Inferior parietal cortex (tissue), 1 donor: ENCODE data around the gene CEBPE.

ENCODE experiments used
- DNase-seq: peaks from one replicate; pipeline ENCODE4 v3.0.0-alpha.2; 2016; ENCODE audit errors: extremely low spot score

Gene CEBPE

DNA sequence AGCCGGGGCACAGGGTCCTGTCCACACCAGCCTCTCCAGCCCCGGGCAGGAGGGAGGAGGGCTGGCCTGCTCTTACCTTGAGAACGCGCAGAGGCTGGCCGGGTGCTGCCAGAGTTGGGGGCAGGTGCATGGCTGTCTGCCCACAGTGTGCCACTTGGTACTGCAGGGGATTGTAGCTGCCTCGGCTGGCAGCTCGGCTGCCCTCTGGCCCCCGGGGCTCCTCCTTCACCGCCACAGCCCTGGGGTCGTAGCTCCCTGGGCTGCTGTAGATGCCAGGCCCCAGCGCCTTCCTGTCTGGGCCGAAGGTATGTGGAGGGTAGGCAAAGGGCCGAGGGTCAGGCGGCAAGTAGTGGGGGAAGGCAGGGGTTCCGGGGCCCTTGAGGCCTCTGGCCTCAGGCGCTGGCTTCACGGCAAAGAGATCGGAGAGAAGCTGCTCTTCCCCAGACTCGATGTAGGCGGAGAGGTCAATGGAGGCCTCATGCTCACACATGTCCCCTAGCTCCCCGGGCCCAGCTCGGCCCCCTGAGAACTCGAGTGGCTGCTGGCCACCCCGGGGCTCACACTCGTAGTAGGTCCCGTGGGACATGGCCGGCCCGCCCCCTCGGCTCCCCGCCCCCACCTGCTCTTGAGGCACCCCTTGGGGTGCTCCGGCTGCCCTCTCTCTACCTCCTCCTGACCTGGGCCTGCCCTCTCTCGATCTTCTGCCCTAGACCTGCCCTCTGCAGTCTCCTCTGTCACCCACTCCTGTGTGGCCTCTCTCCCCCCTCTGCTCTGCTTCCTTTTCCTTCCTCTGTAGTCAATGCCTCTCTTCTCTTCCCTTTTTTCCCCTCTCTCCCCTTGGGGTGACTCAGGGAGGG is at the start of gene CEBPE:
CEBPE (minus strand) TSS at position 750 of the 857 bp plus-strand sequence; CDS start at position 586, 164 bp downstream.
- DNase-seq, result no peak

DNA sequence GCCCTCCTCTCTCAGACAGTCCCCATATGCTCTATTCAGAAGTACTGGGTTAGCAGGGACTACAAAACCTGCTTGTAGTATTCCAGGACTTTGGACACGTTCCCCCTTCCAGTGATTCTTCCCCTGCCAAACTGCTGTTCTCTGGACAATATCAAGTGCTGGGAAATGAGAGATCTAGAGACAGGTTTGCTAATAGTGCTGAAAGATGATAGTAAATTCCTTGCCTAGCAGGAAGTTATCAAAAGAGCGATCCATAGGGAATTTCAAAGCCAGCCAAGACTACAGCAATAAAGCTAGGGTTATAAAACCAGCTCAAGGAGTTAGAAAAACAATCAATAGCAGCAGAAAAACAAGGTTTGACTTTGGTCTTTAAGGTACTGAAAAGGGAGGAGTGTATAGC is 49.2 kb upstream of the CEBPE start:
- no peak for DNase-seq

DNA sequence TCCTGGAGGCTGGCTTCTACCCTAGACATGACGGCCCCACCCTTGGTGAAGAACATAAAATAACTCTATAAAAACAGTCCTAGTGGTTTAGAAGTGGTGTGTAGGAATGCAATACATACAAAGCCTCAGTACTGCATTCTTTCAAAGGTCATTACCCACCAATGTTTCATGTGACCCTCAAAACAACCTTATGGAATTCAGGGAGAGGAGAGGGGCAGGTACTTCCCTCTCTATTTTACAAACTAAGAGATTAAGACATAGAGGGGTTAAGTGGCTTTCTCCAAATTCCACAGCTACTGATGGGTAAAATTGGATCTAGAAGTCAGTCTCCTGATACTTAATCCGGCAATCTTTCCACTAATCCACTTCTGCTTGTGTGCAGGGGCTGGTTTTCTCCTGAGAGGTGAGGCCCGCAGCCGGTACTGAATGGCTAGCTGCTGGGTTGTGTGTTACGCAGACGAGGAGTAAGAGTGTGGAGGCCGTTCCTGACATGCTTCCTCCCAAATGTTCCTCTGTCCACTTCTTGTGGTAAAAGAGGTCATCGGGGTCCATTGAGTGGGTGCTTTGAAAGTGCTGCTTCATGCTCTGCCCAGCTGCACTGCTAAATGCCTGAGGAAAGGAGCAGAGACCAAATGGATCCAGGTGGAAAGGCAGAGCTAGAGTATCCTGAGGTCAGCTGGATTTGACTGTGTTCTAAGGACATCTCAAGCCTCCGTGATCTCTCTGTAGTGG is 48.2 kb upstream of the CEBPE start:
- DNase-seq, result no peak

DNA sequence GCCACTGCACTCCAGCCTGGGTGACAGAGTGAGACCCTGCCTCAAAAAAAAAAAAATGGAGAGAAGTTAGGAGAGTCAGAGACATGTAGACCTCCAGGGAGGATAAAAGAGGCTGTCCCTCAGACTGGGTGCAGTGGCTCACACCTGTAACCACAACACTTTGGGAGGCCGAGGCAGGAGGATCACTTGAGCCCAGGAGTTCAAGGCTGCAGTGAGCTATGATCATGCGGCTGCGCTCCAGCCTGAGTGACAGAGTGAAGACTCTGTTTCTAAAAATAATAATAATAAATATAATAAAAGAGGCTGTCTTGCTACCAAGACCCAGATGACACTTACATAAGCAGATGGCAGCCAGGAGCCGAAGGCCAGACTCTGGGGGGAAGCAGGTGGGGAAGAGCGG is 45.9 kb upstream of the CEBPE start:
- DNase-seq, result no peak

DNA sequence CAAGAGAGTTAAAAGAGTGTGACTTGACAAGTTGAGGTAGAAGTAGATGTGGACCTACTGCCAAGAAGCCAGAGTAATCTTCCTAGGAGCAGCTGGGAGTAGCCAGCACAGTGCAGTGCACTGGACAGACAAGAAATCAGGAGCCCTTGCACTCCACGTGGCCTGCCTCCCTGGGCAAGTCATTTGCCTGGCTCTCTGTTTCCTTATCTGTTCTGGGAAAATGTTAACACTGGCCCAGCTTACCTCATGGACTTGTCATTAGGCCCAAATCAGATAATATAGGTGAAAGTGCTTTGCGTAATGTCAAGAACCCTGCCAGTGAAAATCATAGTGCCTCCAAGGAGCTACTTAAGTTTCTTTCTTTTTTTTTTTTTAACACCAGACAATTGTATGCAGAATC is 45.2 kb upstream of the CEBPE start:
- no peak for DNase-seq

DNA sequence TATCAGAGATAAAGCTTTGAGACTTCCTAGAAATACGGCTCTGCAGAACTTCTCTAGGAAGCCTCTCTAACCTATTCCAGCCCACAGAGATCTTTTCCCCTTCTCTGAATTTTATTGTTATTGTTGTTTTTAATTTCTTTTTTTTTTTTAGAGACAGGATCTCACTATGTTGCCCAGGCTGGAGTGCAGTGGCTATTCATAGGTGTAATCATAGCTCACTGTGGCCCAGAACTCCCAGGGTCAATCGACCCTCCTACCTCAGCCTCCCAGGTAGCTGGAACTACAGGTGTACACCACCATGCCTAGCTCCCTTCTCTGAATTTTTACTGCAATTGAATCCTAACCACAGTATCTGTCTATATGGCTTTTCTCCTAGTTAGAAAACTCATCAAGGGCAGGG is 44.8 kb upstream of the CEBPE start:
- no peak for DNase-seq

DNA sequence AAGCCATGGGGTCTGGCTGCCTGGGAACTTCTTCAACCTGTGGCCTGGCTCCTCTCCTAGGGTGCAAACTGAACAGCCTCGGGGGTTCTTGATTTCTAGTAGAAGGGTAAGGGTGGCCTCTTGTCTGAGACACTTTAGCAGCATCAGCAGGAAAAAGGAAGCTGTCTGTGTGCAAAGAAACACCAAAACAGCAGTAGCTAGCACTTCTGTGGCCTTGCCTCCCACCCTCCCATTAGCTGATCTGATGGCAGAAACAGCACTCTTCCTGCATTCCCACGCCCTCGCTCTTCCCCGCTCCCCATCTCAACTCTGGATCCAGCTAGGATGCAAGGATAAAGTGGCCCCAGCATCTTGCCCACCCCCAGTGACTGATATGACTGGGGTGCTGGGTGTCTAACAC is 43.7 kb upstream of the CEBPE start:
- no peak for DNase-seq

DNA sequence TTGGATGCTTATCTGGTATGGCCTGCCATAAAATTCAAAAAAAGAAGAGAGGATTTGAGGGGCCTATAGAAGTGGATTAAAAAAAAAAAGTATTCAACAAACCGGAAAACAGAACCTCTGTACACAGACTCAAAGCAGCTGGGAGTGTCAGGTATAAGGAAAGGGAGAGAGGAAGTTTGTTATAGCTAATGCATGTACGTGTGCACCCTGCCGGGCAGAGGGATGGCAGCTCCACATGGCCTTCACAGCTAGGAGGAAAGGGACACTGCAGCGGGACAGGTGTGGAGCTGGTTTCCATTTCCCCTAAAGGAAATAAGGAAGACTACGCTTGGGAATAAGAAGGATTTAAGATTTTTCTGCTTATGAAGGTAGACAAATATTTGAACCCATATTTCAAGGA is 43.0 kb upstream of the CEBPE start:
- DNase-seq, result no peak

DNA sequence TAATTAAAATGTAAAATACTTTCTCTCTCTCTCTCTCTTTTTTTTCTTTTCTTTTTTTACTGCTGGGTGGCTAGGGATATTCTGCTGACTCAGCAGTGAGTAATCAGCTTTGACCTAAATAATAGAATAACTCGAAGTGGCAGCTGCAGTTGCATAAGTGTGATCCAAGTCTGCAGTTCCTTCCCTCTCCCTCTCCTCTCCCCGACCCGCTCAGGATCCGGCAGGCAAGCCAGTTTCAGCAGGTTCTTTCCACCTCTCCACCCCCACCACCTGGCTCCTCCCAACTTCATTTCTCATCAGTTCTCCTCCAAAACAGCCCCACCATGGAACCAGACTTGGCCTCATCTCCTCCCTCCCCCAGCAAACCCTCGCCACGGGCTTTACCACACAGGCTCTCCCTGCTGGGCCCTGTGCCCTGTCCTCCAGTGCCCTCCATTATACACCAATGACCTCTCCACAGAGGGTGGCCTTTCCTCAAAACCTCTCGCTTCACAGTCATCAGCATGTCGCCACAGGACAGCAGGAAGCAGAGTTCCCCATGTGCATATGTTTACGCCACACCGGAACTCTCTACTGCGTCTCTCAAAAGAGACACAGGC is 42.0 kb upstream of the CEBPE start:
- DNase-seq, result no peak

DNA sequence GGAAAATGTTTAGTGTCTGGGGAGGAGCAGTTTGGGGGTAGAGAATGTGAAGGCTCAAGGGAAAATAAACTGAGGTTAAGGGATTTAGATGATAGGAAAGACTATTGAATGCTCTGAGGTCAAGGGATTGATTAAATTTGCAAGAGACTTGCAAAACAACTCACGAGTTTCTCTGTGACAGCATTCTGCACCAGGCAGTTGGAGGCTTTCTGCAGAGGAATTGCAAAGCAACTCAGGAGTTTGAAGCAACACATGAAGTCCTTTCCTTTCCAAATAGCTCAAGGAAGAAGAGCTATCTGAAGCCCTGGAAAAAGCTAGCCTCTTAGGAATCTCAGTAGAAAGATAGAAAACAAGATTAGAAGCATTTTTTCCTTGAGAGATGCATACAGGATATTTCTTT is 40.5 kb upstream of the CEBPE start:
- no peak for DNase-seq

DNA sequence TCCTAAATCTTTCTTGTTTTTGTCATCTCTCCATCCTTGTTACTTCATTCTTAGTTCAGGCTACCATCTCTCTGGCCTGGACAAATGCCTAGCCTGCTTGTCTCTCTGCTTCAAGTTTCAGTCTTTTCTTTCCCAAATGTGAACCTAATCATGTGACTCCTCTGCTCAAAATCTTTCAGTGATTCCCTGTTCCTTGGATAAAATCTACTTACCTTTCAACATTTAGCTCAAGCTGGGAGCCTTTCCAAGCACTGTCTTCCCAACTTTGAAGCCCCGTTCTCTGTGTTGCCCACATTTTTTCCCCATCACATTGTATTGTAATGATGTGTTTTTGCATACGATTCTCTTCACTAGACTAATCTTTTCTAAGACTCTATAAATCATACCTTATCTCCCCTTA is 39.7 kb upstream of the CEBPE start:
- DNase-seq, result no peak

DNA sequence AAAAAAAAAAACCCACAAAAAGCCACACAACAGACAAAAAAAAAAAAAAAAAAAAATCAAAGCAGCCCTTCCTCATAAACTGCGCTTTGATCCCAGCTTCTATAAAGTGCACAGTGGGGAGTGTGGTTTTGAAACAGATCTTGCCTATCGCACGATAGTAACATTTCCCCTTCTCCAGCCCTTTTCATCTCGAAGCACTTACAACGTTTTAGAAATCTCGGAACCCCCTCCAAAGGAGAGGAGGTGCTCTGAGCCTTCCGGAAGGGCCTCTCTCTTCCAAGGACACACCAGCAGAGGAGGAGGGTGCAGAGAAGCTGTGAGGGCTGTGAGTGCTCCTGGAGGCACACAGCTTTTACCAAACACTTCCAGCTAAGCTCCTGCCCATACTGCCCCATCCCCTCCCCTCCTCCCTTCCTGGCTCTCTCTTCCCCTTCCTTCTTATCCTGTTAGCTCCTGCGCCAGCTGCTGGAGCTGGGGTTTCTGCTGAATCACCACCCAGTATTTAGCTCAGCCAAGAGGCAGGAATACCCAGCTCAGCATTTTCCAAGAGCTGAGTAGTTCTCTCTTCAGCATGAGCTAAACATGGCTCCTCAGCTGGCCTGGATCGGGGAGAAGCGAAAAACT is 36.0 kb upstream of the CEBPE start:
- DNase-seq, result no peak

DNA sequence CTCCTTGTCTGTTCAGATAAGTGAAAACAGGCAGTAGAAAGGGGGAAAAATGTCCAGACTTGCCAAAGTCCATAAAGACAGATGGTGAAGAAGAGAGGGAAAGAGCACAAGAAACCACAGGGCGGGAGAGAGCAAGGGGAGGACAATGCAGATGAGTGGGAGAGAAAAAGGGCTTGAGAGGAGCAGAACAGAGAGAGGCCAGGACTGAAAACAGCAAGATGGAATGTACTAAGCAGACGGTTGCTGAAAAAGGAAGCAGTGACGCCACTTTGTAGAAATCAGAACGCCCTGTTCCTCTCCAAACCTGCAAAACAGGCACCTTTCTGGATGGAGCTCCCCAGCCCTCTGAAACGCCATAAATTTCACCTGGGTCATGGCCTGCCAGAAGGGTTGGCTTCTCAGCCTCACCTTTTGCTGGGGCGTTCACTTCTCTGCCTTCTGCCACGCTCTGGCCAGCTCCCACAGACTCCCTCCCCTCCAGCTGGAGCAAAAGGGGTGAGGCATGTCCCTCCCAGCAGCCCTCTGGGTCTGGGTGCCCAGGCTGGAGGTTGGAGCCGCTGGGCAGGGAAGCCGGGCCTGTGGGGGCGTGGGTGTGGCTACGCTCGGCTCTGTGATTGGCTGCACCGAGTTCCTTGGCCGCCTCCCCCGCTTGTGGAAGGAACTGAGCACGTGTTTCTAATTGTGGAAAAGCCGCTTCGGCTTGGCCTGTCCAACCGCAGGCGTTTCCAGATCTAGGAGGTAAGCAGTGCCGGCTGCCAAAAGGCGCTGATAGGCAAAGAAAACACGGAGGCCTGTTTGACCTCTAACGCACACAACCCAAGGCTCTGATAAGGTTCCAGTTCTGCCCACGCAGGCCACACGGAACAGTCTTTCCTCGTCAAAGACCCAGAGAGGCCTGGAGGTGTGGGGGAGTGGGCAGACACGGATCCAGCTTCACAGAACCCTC is 35.1 kb upstream of the CEBPE start:
- DNase-seq, result peak; percentile 60

DNA sequence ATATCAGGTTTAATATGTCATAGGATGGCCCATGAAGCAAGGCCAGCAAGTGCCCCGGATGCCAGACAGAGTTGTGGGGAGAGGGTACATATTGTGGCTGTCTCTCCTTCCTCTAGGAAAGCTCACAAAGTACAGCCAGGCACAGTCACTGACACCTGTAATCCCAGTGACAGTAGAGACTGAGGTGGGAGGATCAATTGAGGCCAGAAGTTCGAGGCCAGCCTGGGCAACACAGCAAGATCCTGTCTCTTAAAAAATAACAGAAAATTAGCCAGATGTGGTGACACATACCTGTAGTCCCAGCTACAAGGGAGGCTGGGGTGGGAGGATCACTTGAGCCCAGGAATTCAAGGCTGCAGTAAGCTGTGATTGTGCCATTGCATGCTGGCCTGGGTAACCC is 32.3 kb upstream of the CEBPE start:
- DNase-seq, result no peak

DNA sequence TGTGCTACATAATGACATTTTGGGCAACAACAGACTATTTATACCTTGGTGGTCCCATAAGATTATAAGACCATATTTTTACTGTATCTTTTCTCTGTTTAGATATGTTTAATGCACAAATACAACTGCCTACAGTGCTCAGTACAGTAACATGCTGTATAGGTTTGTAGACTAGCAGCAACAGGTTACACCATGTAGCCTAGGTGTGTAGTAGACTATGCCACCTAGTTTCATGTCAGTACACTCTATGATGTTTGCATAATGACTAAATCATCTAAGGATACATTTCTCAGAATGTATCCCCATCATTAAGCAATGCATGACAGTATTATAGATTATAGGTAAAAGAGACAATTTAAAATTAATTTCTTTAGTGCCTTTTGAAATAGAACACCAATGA is 30.7 kb upstream of the CEBPE start:
- DNase-seq, result no peak

DNA sequence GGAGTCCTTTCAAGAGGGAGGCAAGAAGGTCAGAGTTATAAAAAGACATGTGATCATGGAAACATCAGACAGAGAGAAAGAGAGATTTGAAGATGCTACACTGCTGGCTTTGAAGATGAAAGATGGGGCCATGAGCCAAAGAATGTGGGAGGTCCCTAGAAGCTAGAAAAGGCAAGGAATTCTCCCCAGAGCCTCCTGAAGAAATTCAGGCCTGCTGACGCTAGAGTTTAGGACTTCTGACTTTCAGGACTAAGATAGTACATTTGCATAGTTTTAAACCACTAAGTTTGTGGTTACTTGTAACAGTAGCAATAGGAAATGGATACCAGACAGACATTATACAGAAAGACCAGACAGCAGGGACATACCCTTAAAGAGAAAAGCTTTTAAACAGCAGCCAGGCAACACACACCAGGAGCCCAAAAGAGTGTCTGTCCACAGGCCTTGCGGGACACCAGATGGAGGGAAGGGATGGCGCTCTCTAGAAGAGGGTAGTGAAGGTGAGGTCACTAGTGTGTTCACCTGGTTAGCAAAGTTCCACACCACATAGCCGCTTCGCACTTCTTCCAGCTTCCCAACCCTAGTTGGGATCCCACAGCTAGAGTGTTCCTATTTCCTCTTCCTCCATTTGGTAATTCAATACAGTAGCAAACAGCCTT is 29.7 kb upstream of the CEBPE start:
- DNase-seq, result no peak

DNA sequence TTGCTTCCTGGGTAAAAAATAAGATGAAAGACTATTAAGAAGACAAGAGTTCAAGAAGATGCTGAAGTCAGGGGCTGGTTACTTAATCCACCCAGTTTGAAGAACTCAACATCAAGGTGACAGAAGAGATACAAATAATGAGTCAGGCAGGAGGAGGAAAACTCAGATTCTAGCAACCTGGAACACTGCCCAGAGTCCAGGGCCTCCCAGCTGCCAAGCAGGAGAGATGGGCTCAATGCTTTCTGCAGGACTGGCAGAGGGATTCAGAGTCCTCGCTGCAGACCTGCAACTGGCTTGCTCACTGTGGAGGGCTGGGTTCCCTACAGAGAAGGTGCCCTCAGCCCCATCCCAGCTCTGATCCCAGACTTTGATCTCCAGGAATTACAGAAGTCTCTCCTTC is 28.6 kb upstream of the CEBPE start:
- DNase-seq, result peak; percentile 68

DNA sequence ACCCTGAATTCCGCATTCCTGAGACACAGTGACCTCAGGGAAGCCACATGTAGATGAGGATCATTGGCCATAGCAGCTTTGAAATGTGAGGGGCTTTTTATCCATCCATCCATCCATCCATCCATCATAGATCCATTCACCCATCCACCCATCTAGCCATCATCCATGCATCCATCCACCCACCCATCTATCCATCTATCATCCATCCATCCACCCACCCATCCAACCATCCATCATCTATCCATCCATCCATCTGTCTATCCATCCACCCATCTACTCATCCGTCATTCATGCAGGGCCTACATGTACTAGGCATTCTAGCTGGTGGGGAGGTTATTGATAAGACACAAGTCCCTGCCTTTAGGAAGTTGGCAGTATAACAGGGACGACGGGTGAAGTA is 27.9 kb upstream of the CEBPE start:
- no peak for DNase-seq

DNA sequence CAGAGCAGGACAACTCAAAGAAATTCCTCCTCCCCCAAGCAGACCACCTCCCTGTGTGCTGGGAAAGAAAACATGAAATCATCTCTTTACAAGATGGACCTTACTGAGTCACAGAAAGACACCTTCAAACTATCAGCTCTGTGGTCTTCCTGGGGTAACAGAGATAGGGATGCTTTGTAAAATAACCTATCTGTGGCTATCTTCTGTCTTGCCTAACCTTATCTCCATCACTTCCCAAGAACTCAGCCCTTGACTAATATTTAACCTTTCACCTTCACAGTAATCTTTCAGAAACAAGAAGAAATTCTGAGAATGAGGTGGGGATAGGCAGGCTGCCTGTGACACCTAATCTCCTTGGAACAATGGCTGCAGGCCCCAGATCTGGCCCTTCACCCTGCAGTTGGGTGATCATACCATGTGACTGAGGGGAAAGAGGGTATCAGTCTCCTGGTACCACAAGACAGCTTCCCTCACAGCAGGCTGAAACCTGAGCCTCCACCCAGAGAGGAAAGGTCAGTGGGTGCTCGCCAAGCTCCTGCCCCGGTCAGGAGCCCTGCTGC is 27.4 kb upstream of the CEBPE start:
- no peak for DNase-seq

DNA sequence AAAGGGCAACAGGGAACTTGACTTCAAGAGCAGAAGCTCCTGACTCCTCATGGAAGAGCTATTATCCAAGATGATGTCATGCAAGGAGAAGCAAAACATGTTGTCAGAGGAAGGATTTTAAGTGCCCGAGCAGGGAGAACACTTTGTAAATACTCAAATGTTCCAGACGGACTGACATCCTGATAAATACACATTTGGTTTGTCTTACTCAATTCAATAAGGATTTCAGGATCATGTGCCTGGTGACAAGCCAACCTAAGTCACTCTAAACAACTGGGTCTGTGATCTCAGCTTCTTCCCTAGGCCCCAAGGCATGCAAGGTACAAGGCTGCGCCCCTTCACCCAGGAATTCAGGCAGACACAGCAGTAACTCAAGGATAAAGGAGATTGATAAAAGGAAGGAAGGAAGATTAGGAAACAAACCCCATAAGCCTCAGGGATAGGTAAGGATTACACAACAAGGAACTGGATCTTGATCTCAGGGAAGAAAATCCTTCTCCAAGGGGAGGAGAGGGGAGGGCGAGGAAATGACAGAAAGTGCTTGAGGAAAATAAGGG is 26.8 kb upstream of the CEBPE start:
- no peak for DNase-seq
